Fibroblast of skin of right biceps (primary cell): ENCODE results near the gene HCCS.
"Not testable (repeated sequence)": the region's sequence is repeated elsewhere in the genome, so short reads cannot be mapped to it uniquely, and the experiment has no call there.

Experiments used
- DNase-seq: peaks from one replicate; pipeline ENCODE4 v3.0.0-alpha.2; 2013

Gene HCCS

GRCh38 chrX:11111037-11111851, at the start of gene HCCS:
TSS of gene HCCS (plus strand) at chrX:11111332. CDS start at chrX:11112061, 729 bp downstream.
- peak; percentile 88 for DNase-seq

GRCh38 chrX:11064276-11064675, 46.9 kb upstream of the HCCS start:
- DNase-seq = no peak

GRCh38 chrX:11064851-11065600, 46.1 kb upstream of the HCCS start:
- peak; percentile 84 for DNase-seq

- DNase-seq = no peak
These were observed 44.3 kb upstream of the HCCS start for GRCh38 chrX:11066812-11067211.

GRCh38 chrX:11073381-11073780, 37.8 kb upstream of the HCCS start:
- DNase-seq = no peak

- no peak for DNase-seq
These were observed 30.3 kb upstream of the HCCS start for GRCh38 chrX:11080741-11081305.

GRCh38 chrX:11081511-11081910, 29.6 kb upstream of the HCCS start:
- no peak for DNase-seq

- no peak for DNase-seq
These were observed 25.8 kb upstream of the HCCS start for GRCh38 chrX:11085305-11085704.

- no peak for DNase-seq
These were observed 21.3 kb upstream of the HCCS start for GRCh38 chrX:11089802-11090201.

GRCh38 chrX:11097933-11098332, 13.2 kb upstream of the HCCS start:
- no peak for DNase-seq

GRCh38 chrX:11099465-11099864, 11.7 kb upstream of the HCCS start:
- DNase-seq = no peak

GRCh38 chrX:11100281-11101035, 10.7 kb upstream of the HCCS start:
- peak; percentile 80 for DNase-seq

GRCh38 chrX:11103006-11103405, 8.1 kb upstream of the HCCS start:
- no peak for DNase-seq

- no peak for DNase-seq
These were observed 7.4 kb upstream of the HCCS start for GRCh38 chrX:11103751-11104150.

- peak; percentile 64 for DNase-seq
These were observed 6.1 kb upstream of the HCCS start for GRCh38 chrX:11105080-11105479.

GRCh38 chrX:11108253-11108941, 2.7 kb upstream of the HCCS start:
- DNase-seq = no peak

GRCh38 chrX:11109968-11110367, 1.2 kb upstream of the HCCS start:
- DNase-seq = no peak

- DNase-seq = no peak
These were observed 815 bp downstream of the HCCS start for GRCh38 chrX:11111947-11112346.

- no peak for DNase-seq
These were observed 2.6 kb downstream of the HCCS start for GRCh38 chrX:11113731-11114130.

GRCh38 chrX:11117745-11118144, 6.6 kb downstream of the HCCS start:
- no peak for DNase-seq

- DNase-seq = no peak
These were observed 8.3 kb downstream of the HCCS start for GRCh38 chrX:11119313-11119943.

- not testable (repeated sequence) for DNase-seq
These were observed 12.0 kb downstream of the HCCS start for GRCh38 chrX:11123087-11123486.
